DOHH2 (cell line): Measurements from ENCODE around the gene CTNNA2.

Experiments
- EZH2phosphoT487 ChIP-seq: fragments of 200-600 bp; sonication (generic); IDR thresholded peaks from 2 replicates; pipeline ENCODE4 v1.6.1; 2017; ENCODE audit warnings: borderline replicate concordance, mild to moderate bottlenecking, antibody characterized with exemption, low read length, moderate library complexity, mixed read lengths
- TF ChIP-seq, protein P1 (sequence below): fragments of 200-600 bp; sonication (generic); IDR thresholded peaks from one replicate; pipeline ENCODE4 v1.5.1; 2014; ENCODE audit warnings: antibody characterized with exemption, mild to moderate bottlenecking, low read depth, low read length; ENCODE audit not compliant: poor library complexity, severe bottlenecking

DNA sequence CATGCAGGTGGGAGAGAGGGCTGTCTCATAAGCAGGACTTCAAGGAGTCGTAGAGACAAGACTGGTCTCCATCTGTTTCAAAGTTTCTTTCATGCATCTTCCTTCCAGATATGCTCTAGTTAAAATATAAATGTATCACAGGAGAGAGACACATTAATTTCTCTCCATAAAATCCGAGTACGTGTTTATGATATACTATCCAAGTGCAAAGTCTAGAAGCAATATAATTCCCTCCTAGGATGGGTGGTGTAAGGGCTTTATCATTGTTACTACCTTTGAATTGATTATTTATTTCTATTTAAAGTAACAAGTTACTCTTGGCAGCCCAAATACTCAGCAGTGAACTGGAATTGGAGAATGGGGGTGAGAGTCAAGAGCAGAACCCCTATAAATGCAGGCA is 619.4 kb downstream of the CTNNA2 start:
- TF ChIP-seq, protein P1, sequence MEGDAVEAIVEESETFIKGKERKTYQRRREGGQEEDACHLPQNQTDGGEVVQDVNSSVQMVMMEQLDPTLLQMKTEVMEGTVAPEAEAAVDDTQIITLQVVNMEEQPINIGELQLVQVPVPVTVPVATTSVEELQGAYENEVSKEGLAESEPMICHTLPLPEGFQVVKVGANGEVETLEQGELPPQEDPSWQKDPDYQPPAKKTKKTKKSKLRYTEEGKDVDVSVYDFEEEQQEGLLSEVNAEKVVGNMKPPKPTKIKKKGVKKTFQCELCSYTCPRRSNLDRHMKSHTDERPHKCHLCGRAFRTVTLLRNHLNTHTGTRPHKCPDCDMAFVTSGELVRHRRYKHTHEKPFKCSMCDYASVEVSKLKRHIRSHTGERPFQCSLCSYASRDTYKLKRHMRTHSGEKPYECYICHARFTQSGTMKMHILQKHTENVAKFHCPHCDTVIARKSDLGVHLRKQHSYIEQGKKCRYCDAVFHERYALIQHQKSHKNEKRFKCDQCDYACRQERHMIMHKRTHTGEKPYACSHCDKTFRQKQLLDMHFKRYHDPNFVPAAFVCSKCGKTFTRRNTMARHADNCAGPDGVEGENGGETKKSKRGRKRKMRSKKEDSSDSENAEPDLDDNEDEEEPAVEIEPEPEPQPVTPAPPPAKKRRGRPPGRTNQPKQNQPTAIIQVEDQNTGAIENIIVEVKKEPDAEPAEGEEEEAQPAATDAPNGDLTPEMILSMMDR = no peak
- TF ChIP-seq EZH2phosphoT487 = no peak
